HepG2 (cell line): ENCODE measurements around the gene KCNH1. TPM values are rescaled to one million over a fixed set of nuclear protein-coding genes. Genes with fewer than 3 reads are reported as not detected.

Experiments used
- AFF4 ChIP-seq: sonication (generic); formaldehyde crosslinking; IDR thresholded peaks from 2 replicates; pipeline ENCODE4 v1.4.0; 2020; ENCODE audit warnings: missing genetic modification reagents
- ATRX ChIP-seq: sonication (generic); formaldehyde crosslinking; IDR thresholded peaks from 2 replicates; pipeline ENCODE4 v1.4.0; 2020; ENCODE audit warnings: missing genetic modification reagents, borderline replicate concordance
- GRHL1 ChIP-seq: sonication (generic); formaldehyde crosslinking; conservative IDR thresholded peaks from 2 replicates; pipeline ENCODE4 v1.8.0; 2022; ENCODE audit warnings: missing genetic modification reagents
- KLF16 ChIP-seq, 2 experiments: sonication (generic) in 1 of 2; formaldehyde crosslinking in 1 of 2; IDR thresholded peaks; 2 replicates each; pipeline versions ENCODE4 v1.6.1 to v1.8.0; 2016 to 2023; ENCODE audit warnings: missing genetic modification reagents in 2 of 2, missing compliant biosample characterization in 1 of 2
- MBNL3 ChIP-seq: fragments of 250-450 bp; sonication (Bioruptor Pico); conservative IDR thresholded peaks from 2 replicates; pipeline ENCODE4 v1.8.0; 2022; ENCODE audit warnings: mild to moderate bottlenecking, inconsistent platforms
- RBM39 ChIP-seq: fragments of 200-400 bp; formaldehyde crosslinking; IDR thresholded peaks from one replicate; pipeline ENCODE4 v1.6.1; 2018; ENCODE audit warnings: antibody characterized with exemption, mild to moderate bottlenecking, low read depth, low read length; ENCODE audit not compliant: poor library complexity, severe bottlenecking
- REXO4 ChIP-seq: sonication (generic); formaldehyde crosslinking; IDR thresholded peaks from 2 replicates; pipeline ENCODE4 v1.8.0; 2022; ENCODE audit warnings: missing genetic modification reagents, mild to moderate bottlenecking, borderline replicate concordance
- SATB2 ChIP-seq: sonication (generic); formaldehyde crosslinking; IDR thresholded peaks from 2 replicates; pipeline ENCODE4 v1.5.0; 2020; ENCODE audit warnings: missing genetic modification reagents
- SETDB1 ChIP-seq: sonication (generic); formaldehyde crosslinking; IDR thresholded peaks from 2 replicates; pipeline ENCODE4 v1.5.1; 2020; ENCODE audit warnings: missing genetic modification reagents, mild to moderate bottlenecking, borderline replicate concordance
- TRIM24 ChIP-seq: sonication (generic); formaldehyde crosslinking; IDR thresholded peaks from 2 replicates; pipeline ENCODE4 v1.8.0; 2022; ENCODE audit warnings: mild to moderate bottlenecking, missing genetic modification reagents
- ZHX1 ChIP-seq: sonication (generic); formaldehyde crosslinking; IDR thresholded peaks from 2 replicates; pipeline ENCODE4 v1.8.1; 2022; ENCODE audit warnings: low read depth, mild to moderate bottlenecking, missing genetic modification reagents
- ZNF224 ChIP-seq: sonication (generic); formaldehyde crosslinking; IDR thresholded peaks from 2 replicates; pipeline ENCODE4 v1.5.0; 2020; ENCODE audit warnings: mild to moderate bottlenecking, missing genetic modification reagents
- ZNF256 ChIP-seq: sonication (generic); formaldehyde crosslinking; conservative IDR thresholded peaks from 2 replicates; pipeline ENCODE4 v1.4.0; 2020; ENCODE audit warnings: missing genetic modification reagents
- ZNF274 ChIP-seq: sonication (generic); formaldehyde crosslinking; IDR thresholded peaks from 2 replicates; pipeline ENCODE4 v1.5.1; 2020; ENCODE audit warnings: mild to moderate bottlenecking, missing genetic modification reagents
- ZNF326 ChIP-seq: sonication (generic); formaldehyde crosslinking; IDR thresholded peaks from 2 replicates; pipeline ENCODE4 v1.4.0; 2020; ENCODE audit warnings: missing genetic modification reagents, borderline replicate concordance
- ZNF431 ChIP-seq: sonication (generic); formaldehyde crosslinking; IDR thresholded peaks from 2 replicates; pipeline ENCODE4 v1.9.0; 2022; ENCODE audit warnings: missing genetic modification reagents, low read depth, mild to moderate bottlenecking, borderline replicate concordance
- ZNF576 ChIP-seq: sonication (generic); formaldehyde crosslinking; IDR thresholded peaks from 2 replicates; pipeline ENCODE4 v1.4.0; 2020; ENCODE audit warnings: mild to moderate bottlenecking, missing genetic modification reagents
- ZNF740 ChIP-seq: sonication (generic); formaldehyde crosslinking; IDR thresholded peaks from 2 replicates; pipeline ENCODE4 v1.4.0; 2020; ENCODE audit warnings: missing genetic modification reagents
- polyA plus RNA-seq, 8 experiments: library from polyadenylated mRNA; depleted of rRNA in 3 of 8; stranded (reverse) in 7 of 8; unstranded in 1 of 8; fragments of >200 nt; fragmentation: Illumina TruSeq in 4 of 8; extraction: Trizol in 4 of 8; gene quantifications; 2 replicates each; pipeline versions ENCODE4 v1.2.1 to v1.2.3, GENCODE V29; 2011 to 2016; ENCODE audit warnings: low read depth in 4 of 8, missing spikeins in 1 of 8, mixed read lengths in 1 of 8; ENCODE audit not compliant: insufficient read depth in 1 of 8
- total RNA-seq, 5 experiments: library from RNA; depleted of rRNA; stranded (reverse); fragments of >200 nt; fragmentation: Illumina TruSeq; extraction: Trizol; gene quantifications; 2 replicates each; pipeline ENCODE4 v1.2.3, GENCODE V29; 2016; ENCODE audit warnings: low read depth in 1 of 5

The KCNH1 gene
- total and polyA plus RNA-seq, 2 of the 13 experiments (the other 11 are each of a cell fraction or from before 2014, with no cell fraction given) = not detected

GRCh38 chr1:211133836-211134669 is at the start of gene KCNH1 (continued):
- TF ChIP-seq GRHL1 = no peak
- peak; percentile 36; the same call in 1 of the 2 replicates for TF ChIP-seq ZNF740 (CRISPR knock-in tag)
- TF ChIP-seq SATB2 (CRISPR knock-in tag) = 0 out of 2 replicates have a peak, but pooled peaks have one; percentile 35
- TF ChIP-seq ZNF576 (CRISPR knock-in tag) = no peak
- TF ChIP-seq SETDB1 (CRISPR knock-in tag) = no peak
- no peak for TF ChIP-seq MBNL3
- TF ChIP-seq ZHX1 (CRISPR knock-in tag) = no peak
- TF ChIP-seq ZNF256 (CRISPR knock-in tag) = no peak
- no peak for TF ChIP-seq TRIM24 (CRISPR knock-in tag)
- no peak for TF ChIP-seq ATRX
- no peak for TF ChIP-seq RBM39
- TF ChIP-seq KLF16 (CRISPR knock-in tag; IDR thresholded peaks at IDR 0.05) = no peak
- no peak for TF ChIP-seq ZNF224
- no peak for TF ChIP-seq REXO4 (CRISPR knock-in tag)
- TF ChIP-seq ZNF326 (CRISPR knock-in tag) = no peak
- no peak; the same call in 1 of the 2 replicates for TF ChIP-seq ZNF431 (CRISPR knock-in tag)
- no peak for TF ChIP-seq ZNF274
- no peak for TF ChIP-seq AFF4 (CRISPR knock-in tag)
